ENCODE data around the gene GRN.

DNA sequence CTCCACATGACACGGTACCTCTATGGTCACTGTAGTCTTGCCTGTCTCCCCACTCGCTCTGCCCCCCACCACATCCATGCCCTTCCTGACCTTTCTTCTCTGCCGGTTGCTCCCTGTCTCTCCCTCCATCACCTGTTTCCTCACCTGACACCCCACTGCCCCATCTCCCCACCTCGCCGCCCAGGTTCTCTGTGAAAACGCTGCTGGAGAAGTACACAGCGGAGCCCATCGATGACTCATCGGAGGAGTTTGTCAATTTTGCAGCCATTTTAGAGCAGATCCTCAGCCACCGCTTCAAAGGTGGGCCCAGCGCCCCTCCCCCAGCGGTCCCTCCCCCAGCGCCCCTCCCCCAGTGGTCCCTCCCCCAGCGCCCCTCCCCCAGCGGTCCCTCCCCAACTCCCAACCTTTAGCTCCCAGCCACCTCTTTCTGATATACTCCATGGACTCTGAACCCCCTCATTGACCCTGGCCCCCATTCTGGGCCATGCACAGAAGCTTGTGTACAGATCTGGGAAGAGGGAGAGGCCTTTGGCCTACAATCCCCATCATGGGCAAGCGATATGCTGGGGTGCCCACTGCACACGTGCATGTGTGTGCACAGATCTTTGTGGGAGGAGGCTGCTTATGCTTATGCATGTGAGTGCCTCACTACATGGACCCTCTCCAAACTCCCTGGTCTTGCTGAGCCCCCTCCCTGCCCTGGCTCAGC lies 32.6 kb upstream of the GRN start:
- TF ChIP-seq NFRKB (IDR thresholded peaks at IDR 0.05) (no peak), ELF4 (IDR thresholded peaks at IDR 0.05) (no peak), CTBP1 (IDR thresholded peaks at IDR 0.05; ENCODE audit: borderline replicate concordance) (no peak), LEF1 (IDR thresholded peaks at IDR 0.05; ENCODE audit: borderline replicate concordance) (no peak), FOXM1 (IDR thresholded peaks at IDR 0.05; ENCODE audit: borderline replicate concordance) (no peak), SUZ12 (IDR thresholded peaks at IDR 0.05) (no peak), ARNT (IDR thresholded peaks at IDR 0.05) (no peak), PKNOX1 (IDR thresholded peaks at IDR 0.05) (no peak), BHLHE40 (IDR thresholded peaks at IDR 0.05; ENCODE audit: borderline replicate concordance) (no peak), ZNF384 (IDR thresholded peaks at IDR 0.05) (no peak), TARDBP (IDR thresholded peaks at IDR 0.05) (no peak), SP1 (IDR thresholded peaks at IDR 0.05) (no peak), L3MBTL2 (conservative IDR thresholded peaks at IDR 0.05) (no peak), FOXA1 (IDR thresholded peaks at IDR 0.05) (no peak)

All from HEK293T (cell line).